Left forelimb (tissue), 1 donor: ENCODE data around the gene ATAT1.

Source experiments
- DNase-seq: peaks from one replicate; pipeline ENCODE4 v3.0.0-alpha.2; 2018; ENCODE audit warnings: low spot score

ATAT1 gene

GRCh38 chr6:30626484-30627366, at the start of gene ATAT1:
TSS of gene ATAT1 (plus strand) at chr6:30626874.
- peak; percentile 93 for DNase-seq

DNA sequence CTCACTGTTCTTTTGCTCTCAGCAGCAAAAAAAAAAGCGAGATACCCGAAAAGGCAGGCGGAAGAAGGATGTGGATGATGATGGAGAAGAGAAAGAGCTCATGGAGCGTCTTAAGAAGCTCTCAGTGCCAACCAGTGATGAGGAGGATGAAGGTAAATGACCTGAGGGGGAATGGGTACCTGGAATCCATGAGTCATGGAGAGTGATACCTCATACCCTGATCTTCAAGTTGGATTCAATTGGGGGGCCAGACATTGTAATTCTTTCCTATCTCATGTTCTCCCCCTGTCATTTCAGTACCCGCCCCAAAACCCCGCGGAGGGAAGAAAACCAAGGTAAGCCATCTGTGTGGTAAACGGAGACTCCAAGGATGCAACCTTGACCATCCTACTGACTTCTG, 48.6 kb upstream of the ATAT1 start:
- no peak for DNase-seq

- no peak for DNase-seq
Measured at GRCh38 chr6:30583921-30584320, 42.8 kb upstream of the ATAT1 start.

GRCh38 chr6:30589754-30590358, 36.8 kb upstream of the ATAT1 start:
- DNase-seq, result no peak

DNA sequence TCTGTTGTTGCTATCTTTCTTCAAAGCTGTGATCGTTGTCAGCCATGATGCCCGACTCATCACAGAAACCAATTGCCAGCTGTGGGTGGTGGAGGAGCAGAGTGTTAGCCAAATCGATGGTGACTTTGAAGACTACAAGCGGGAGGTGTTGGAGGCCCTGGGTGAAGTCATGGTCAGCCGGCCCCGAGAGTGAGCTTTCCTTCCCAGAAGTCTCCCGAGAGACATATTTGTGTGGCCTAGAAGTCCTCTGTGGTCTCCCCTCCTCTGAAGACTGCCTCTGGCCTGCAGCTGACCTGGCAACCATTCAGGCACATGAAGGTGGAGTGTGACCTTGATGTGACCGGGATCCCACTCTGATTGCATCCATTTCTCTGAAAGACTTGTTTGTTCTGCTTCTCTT, 36.2 kb upstream of the ATAT1 start:
- DNase-seq, result no peak

DNA sequence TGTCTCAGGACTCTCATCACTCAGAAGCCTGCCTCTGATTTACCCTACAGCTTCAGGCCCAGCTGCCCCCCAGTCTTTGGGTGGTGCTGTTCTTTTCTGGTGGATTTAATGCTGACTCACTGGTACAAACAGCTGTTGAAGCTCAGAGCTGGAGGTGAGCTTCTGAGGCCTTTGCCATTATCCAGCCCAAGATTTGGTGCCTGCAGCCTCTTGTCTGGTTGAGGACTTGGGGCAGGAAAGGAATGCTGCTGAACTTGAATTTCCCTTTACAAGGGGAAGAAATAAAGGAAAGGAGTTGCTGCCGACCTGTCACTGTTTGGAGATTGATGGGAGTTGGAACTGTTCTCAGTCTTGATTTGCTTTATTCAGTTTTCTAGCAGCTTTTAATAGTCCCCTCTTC, 35.7 kb upstream of the ATAT1 start:
- DNase-seq, result no peak

- no peak for DNase-seq
Measured at GRCh38 chr6:30592287-30592686, 34.4 kb upstream of the ATAT1 start.

DNA sequence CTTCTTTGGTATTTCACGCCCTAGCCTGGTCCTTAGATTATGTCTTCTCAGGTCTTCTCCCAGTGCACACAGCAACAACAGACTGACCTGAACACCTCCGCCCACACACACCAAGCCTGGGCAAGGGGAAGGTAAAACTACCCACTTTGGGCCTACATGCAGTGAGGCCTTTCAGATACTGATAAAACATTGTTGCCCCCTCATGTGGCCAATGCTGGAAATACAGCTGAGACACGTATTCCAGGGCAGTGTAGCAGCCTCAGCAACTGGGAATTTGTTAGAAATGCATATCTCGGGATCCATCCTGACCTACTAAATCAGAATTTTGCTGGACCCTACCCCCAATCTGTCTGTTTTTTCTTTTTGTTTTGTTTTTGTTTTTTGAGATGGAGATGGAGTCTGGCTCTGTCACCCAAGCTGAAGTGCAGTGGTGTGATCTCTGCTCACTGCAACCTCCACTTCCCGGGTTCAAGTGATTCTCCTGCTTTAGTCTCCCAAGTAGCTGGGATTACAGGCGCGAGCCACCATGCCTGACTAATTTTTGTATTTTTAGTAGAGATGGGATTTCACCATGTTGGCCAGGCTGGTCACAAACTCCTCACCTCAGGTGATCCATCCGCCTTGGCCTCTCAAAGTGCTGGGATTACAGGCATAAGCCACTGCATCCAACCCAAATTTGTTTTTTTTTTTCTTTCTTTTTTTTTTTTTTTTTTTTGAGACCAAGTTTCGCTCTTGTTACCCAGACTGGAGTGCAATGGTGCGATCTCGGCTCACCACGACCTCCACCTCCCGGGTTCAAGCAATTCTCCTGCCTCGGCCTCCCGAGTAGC, 29.1 kb upstream of the ATAT1 start:
- peak; percentile 78 for DNase-seq

GRCh38 chr6:30598912-30599624, 27.6 kb upstream of the ATAT1 start:
- no peak for DNase-seq

- no peak for DNase-seq
Measured at GRCh38 chr6:30599625-30600324, 26.9 kb upstream of the ATAT1 start.

GRCh38 chr6:30600451-30600961, 26.2 kb upstream of the ATAT1 start:
- DNase-seq, result no peak

DNA sequence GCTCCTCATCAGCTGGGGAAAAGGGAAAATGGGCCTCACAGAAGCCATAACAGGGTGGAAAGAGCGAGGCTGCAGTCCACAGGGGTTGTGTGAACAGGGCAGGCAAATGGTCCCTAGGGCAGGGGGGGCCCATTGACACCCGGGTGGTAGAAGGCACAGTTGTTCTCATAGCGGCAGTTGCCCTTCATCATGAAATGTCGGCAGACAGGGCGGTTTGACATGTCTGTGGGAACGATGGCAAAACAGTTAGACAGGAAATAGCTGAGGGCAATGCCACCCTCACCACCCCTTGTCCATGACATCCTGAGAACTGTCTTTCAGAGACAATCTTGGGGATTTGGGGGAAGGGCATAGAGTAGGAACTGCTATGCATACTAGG, 25.2 kb upstream of the ATAT1 start:
- DNase-seq, result no peak

DNA sequence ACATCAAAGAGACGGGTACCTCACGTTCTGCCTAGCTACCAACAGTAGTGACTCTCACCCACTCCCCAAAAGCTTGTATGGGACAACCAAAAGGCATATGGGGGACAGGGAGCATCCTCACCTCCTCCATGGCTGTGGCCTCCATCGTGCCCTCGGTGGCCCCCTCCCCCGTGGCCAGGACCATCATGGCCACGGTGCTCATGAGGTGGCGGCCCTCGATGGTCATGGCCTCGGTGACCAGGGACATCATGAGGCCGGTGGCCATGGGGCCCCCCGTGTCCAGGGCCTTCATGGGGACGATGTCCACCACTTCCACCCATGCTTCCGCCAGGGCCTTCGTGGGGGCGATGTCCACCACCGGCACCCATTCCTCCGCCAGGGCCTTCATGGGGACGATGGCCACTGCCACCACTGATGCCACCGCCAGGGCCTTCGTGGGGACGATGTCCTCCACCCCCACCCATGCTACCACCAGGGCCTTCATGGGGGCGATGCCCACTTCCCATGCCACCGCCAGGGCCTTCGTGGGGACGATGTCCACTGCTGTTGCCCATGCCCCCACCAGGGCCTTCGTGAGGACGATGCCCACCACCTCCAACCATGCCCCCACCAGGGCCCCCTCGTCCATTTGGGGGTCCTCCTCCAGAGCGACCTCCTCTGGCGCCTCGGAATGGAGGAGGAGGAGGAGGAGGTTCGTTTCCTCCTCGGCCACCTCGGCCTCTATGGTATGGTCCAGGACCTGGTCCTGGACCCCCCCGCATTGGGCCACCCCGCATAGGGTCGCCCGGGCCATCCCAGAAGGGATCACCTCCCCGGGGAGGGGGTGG, 24.6 kb upstream of the ATAT1 start:
- DNase-seq, result no peak

DNA sequence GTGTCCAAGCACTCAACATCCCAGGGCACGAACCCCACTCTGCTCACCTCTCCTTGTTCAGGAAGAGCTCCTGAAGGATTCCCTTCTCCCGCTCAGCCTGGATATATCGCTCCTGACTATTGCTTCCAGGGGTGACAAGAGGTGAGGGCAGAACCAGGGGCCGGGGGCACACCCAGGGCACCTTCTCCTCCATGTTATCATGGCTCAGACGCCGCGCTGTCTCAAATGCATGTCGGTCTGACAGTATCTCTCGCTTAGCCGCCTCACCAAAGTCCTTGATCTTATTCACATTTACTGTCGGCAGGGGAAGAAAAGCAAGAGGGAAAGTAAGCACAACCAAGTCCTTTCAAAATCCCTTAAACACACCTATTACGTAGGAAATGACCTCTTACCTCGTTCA, 22.7 kb upstream of the ATAT1 start:
- DNase-seq, result no peak

DNA sequence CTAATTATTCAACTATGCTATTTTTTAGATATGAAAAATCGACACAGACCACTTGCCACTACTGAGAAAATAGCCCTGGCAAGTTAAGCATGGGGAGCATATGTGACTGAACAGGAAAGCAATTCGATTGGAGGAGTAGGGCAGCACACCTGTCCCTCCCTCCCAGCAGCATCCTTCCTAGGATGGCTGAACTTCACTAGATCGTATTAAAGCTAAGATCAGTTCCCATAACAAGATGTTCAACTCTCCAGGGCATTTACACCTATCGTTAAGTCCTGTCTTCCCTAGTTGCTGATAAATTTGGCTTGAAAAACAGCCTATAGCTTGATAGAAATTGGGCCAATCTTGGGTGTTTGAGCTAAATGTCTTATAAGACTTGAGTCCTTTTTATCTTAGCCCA, 16.6 kb upstream of the ATAT1 start:
- DNase-seq, result no peak

- DNase-seq, result no peak
Measured at GRCh38 chr6:30611150-30611855, 15.4 kb upstream of the ATAT1 start.

DNA sequence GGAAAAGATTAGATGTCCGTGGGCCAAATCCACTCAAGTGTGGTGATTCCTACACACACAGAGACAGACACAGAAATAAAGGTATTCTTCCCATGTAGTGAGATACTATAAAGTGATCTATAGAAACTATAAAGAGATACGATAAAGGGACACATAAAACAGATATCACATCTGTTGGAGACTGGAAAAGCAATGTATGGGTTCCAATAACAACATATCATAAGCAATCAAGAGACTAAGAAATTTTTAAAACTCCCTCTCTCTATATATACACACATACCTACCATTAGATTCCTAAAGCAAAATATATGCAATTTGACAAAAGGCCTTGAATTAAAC, 14.8 kb upstream of the ATAT1 start:
- no peak for DNase-seq

DNA sequence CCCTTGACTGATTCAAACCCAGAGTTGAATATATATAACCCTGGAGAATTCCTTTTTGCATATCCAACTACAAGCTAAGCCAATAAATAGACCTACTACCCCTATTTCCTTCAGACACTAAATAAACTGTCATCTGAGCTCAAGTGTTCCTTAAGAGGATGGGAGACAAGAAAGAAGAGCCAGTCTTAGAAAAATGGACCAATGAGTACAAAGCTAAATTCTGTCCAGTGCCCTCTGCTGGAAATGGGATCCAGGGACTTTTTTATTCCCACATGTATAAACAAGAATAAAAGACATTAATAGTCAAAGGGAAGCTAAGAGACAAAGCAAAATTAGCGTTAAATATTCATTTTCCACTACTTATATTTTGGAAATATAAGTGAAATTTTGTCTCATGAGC, 14.5 kb upstream of the ATAT1 start:
- DNase-seq, result no peak

DNA sequence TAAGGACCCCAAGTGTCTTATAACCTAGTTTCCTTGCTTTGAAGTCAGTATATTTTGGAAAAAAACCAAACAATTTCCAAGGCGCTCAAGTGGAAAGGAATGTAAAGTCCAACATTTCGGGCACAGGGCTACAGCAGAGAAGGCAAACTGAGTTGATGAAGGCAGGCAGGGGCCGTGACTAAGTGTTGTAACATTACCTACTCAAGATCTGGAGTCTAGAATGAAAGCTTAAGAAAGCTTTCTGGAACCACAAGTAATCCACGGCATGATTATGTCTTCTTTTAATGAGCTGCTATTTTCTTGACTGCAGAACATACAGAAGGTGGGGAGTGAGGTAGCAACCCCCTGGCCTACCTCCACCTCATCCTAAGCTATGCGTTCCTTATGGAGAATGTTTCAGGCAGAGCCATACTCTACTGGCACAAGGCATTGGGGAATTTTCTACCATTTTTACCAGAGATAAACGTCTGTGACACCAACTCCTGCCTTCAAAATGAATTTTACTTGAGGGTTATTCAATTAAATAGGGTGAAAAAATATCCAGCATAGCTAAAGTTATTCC, 13.9 kb upstream of the ATAT1 start:
- DNase-seq, result no peak
